Limb (tissue), 2 donors: ENCODE measurements around the gene SDK2.

Source experiments
- DNase-seq, 2 donors: peaks; one replicate each; pipeline ENCODE4 v3.0.0-alpha.2; 2016; ENCODE audit errors: extremely low spot score in 2 of 2

Gene SDK2

GRCh38 chr17:73286863-73287296 is 357.4 kb downstream of the SDK2 start:
- DNase-seq = peak in 1 of 2 donors; percentile 18

- peak in 1 of 2 donors; percentile 26 for DNase-seq
These were observed 358.1 kb downstream of the SDK2 start for GRCh38 chr17:73285916-73286862.

- peak in 1 of 2 donors; percentile 38 for DNase-seq
These were observed 358.7 kb downstream of the SDK2 start for GRCh38 chr17:73285603-73285908.

- peak in 1 of 2 donors; percentile 42 for DNase-seq
These were observed 359.2 kb downstream of the SDK2 start for GRCh38 chr17:73284906-73285602.
